D721Med (cell line): Measurements from ENCODE around the gene AQP3.

Source experiments
- DNase-seq: peaks from one replicate; pipeline ENCODE4 v3.0.0; 2011; ENCODE audit warnings: low spot score; ENCODE audit not compliant: insufficient read length
- FAIRE-seq: peaks from 2 replicates; lab custom pipeline; 2011; peaks lifted over from hg19 to GRCh38; lab: Jason Lieb, UNC
- CTCF ChIP-seq: IDR thresholded peaks from 2 replicates; pipeline ENCODE4 v1.5.1; 2012; ENCODE audit warnings: mild to moderate bottlenecking, control low read depth; ENCODE audit not compliant: insufficient read depth; ENCODE audit errors: missing control alignments

AQP3 gene

GRCh38 chr9:33440204-33440603, 7.2 kb downstream of the AQP3 start:
- FAIRE-seq: no peak
- no peak for DNase-seq
- TF ChIP-seq CTCF: no peak

- no peak for TF ChIP-seq CTCF
- DNase-seq (no peak), FAIRE-seq (no peak)
Observed at GRCh38 chr9:33439731-33440130, 7.7 kb downstream of the AQP3 start.

GRCh38 chr9:33438926-33439680, 8.3 kb downstream of the AQP3 start:
- TF ChIP-seq CTCF: no peak
- DNase-seq (no peak), FAIRE-seq (no peak)

- no peak for TF ChIP-seq CTCF
- DNase-seq (no peak), FAIRE-seq (no peak)
Observed at GRCh38 chr9:33437898-33438297, 9.5 kb downstream of the AQP3 start.

- DNase-seq: no peak
- FAIRE-seq: no peak
- TF ChIP-seq CTCF: no peak
Observed at GRCh38 chr9:33437205-33437604, 10.2 kb downstream of the AQP3 start.

- no peak for TF ChIP-seq CTCF
- FAIRE-seq: no peak
- no peak for DNase-seq
Observed at GRCh38 chr9:33436445-33436844, 10.9 kb downstream of the AQP3 start.

GRCh38 chr9:33435821-33436277, 11.5 kb downstream of the AQP3 start:
- FAIRE-seq: peak; percentile 58
- peak; percentile 70 for DNase-seq
- TF ChIP-seq CTCF: no peak
